SK-N-MC (cell line): ENCODE measurements around the gene FAM107B.

Source experiments
- EZH2 ChIP-seq: fragments of 200-600 bp; sonication (generic); IDR thresholded peaks from one replicate; pipeline ENCODE4 v1.6.1; 2017; ENCODE audit warnings: antibody characterized with exemption
- FOXP2 ChIP-seq: optimal IDR thresholded peaks from 2 replicates; pipeline ENCODE3; 2011; ENCODE audit warnings: mild to moderate bottlenecking, moderate library complexity; ENCODE audit not compliant: insufficient read depth; ENCODE audit errors: extremely low read length, control extremely low read depth
- POLR2AphosphoS5 ChIP-seq: IDR thresholded peaks from 2 replicates; pipeline ENCODE4 v1.6.1; 2012; ENCODE audit warnings: mild to moderate bottlenecking, low read depth, low read length, borderline replicate concordance

GRCh38 chr10:14724931-14725330 is 49.8 kb downstream of the FAM107B start:
- TF ChIP-seq EZH2, result no peak
- TF ChIP-seq POLR2AphosphoS5, result no peak
- TF ChIP-seq FOXP2, result no peak
